RPMI7951 (cell line): ENCODE data around the gene CELA2A. TPM values are rescaled to one million over a fixed set of nuclear protein-coding genes. Genes with fewer than 3 reads are reported as not detected.
"Not testable (repeated sequence)": the region's sequence is repeated elsewhere in the genome, so short reads cannot be mapped to it uniquely, and the experiment has no call there.

Experiments used
- DNase-seq: peaks from one replicate; pipeline ENCODE4 v3.0.0-alpha.2; 2012; ENCODE audit warnings: low read depth
- total RNA-seq: library from RNA; depleted of rRNA; stranded (reverse); fragments of >200 nt; shearing (Covaris generic); gene quantifications from 2 replicates; pipeline ENCODE4 v1.2.3, GENCODE V29; 2014

Gene CELA2A
- total RNA-seq, 1 experiment from 2014 or later = not detected

- no peak for DNase-seq
Observed at GRCh38 chr1:15444468-15445389, 11.8 kb upstream of the CELA2A start.

- no peak for DNase-seq
Observed at GRCh38 chr1:15445390-15446122, 11.0 kb upstream of the CELA2A start.

- DNase-seq = no peak
Observed at GRCh38 chr1:15446212-15446611, 10.3 kb upstream of the CELA2A start.

GRCh38 chr1:15448877-15449462 lies 7.6 kb upstream of the CELA2A start:
- no peak for DNase-seq

GRCh38 chr1:15449567-15449966 lies 7.0 kb upstream of the CELA2A start:
- no peak for DNase-seq

DNA sequence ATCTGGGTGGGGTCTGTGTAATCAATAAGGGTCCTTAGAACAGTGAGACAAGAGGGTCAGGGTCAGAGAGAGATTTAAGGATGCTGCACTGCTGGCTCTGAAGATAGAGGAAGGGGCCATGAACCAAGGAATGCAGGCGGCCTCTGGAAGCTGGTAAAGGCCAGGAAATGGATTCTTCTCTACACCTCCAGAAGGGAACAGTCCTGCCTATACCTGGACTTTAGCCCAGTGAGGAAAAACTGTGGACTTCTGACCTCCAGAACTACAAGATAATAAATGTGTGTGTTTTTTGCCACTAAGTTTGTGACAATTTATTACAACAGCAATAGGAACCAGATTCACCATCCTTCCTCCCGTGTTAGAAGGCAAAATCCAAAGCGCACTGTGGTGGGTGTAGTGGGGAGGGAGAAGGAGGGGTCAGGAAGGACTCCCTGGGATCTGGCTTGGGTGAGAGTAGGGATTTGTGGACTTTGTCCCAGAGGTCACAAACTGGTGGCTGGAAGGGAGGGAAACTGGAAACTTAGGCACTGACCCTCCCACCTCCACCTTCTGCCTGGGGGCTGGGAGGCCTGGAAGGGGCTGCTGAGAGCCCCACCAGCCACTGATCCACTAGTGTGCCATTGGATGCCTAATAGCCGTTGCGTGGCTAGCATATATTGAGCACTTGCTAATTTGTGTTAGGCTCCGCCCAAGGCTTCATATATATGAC lies 5.4 kb upstream of the CELA2A start:
- DNase-seq = no peak

DNA sequence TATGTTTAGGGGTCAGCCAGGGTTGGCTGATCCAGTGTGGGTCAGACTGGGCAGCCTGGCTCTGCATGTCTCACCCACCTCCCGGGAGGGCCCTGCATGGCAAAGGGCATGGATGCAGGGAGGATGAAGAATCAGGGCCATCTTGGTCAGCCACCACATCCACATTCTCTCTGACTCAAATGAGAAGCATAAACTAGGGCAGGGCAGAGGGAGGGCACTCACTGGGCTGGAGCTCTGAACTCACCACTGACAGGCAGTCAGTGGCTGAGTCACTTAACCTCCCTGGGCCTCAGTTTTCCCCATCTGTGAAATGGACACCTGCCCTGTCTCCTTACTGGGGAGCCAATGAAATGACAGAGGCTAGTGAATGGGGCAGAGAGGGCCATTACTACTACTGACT lies 4.3 kb upstream of the CELA2A start:
- DNase-seq = peak; percentile 23

- DNase-seq = no peak
Observed at GRCh38 chr1:15452866-15453571, 3.5 kb upstream of the CELA2A start.

- DNase-seq = no peak
Observed at GRCh38 chr1:15453734-15454133, 2.8 kb upstream of the CELA2A start.

GRCh38 chr1:15454256-15454655 lies 2.3 kb upstream of the CELA2A start:
- peak; percentile 66 for DNase-seq

- peak; percentile 63 for DNase-seq
Observed at GRCh38 chr1:15455522-15455921, 1.0 kb upstream of the CELA2A start.

DNA sequence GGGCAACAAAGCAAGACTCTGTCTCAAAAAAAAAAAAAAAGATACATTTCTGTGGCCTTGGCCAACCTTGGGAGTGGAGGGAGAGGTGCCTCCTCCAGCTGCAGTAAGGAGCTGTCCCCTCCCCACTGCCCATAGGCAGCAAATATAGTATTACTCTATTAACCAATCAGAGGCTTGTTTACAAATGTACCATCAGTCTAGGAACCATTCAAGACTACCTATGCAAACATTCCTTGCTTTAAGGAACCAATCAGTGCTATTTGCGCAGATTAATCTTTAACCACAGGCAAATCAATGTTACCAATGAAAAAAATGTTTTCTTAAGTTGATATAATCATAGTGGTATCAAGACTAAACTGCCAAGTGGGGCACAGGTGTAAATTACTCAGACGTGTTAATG lies 1.1 kb downstream of the CELA2A start:
- no peak for DNase-seq

DNA sequence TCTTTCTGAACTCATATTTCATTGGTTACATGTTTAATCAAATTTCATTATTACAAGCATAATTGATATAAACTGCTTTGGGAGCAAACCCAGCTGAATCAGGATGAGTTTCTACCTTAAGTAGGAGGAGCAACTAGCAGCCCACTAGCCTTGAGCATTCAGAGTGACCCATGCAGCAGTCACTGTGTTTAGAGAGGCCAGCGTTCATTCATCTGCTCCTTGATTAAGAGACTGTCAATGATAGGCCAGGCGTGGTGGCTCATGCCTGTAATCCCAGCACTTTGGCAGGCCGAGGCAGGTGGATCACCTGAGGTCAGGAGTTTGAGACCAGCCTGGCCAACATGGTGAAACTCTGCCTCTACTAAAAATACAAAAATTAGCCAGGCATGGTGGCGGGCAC lies 1.9 kb downstream of the CELA2A start:
- DNase-seq = not testable (repeated sequence)

DNA sequence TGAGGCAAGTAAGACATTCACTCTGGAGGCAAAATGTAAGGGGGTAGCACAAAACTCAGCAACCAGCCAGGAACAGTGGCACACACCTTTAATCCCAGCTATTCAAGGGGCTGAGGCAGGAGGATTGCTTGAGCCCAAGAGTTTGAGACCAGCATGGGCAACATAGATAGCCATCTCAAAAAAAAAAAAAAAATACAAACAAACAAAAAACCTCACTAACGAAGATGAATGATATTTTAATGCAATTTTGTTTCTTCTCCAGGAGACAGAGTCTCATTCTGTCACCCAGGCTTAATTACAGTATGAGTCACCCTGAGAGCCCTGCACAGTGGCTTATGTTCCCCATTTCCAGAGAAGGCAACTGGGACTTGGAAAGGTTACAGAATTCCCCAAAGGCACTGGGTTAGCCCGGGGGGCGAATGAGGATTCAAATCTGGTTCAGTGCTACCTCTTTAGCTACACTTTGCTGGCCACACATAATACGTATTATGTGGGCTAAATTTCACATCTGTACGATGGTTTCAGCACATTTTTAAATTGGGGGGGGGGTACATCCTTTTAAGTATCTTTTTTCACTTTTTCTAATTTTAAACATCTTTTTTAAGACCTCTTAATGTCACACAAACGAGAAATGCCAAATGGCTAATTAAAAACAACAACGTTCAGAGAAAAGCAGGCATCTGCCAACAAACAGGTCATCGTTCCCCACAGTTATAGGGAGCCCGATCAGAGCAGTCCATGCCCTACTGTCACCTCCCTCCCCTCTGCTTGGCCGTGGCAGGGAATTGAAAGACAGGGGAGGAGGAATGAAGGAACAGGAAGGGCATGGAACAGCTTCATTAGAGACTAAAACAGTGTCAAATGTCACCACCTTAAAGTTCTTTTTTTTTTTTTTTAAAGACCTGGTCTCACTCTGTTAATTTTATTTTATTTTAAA lies 3.5 kb downstream of the CELA2A start:
- DNase-seq = peak; percentile 86

DNA sequence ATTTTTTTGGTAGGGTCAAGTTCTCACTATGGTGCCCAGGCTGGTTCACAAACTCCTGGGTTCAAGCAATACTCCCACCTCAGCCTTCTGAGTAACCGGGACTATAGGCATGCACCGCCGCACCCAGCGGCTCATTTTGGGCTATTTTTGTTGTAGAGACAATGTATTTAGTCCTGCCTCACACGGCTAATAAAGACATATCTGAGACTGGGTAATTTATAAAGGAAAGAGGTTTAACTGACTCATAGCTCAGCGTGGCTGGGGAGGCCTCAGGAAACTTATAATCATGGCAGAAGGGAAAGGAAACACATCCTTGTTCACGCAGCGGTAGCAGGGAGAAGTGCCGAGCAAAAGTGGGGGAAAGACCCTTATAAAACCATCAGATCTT lies 4.2 kb downstream of the CELA2A start:
- DNase-seq = peak; percentile 38

- not testable (repeated sequence) for DNase-seq
Observed at GRCh38 chr1:15463064-15463800, 6.7 kb downstream of the CELA2A start.

DNA sequence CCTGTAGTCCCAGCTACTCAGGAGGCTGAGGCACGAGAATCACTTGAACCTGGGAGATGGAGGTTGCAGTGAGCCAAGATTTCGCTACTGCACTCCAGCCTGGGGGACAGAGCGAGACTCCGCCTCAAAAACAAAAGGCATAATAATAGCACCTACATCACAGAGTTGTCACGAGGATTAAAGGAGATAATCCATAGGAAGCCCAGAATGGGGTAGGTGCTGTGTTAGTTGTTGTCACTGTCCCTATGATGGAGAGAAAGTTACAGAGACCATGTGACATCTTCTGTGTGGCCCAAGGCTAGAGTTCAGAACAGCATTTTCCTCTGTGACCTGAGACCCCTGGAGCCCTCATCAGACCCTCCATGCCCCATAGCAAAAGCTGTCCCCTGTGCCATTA lies 7.4 kb downstream of the CELA2A start:
- not testable (repeated sequence) for DNase-seq

DNA sequence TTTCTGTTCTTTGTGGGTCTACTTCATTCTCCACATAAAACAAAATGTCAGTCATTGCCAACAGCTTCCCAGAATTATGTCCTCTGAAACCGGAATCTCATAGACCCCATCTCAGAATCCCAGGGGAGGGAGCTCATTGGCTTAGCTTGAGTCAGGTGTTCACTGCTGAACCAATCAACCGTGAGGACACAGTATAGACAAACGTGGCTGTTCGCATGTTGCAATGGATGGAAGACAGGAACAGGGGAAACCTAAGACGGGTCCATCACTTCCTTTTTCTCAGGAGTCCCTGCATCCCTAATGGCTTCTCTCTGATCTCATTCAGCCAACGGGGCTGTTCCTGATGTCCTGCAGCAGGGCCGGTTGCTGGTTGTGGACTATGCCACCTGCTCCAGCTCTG lies 9.1 kb downstream of the CELA2A start:
- DNase-seq = no peak

GRCh38 chr1:15466955-15467625 lies 10.6 kb downstream of the CELA2A start:
- DNase-seq = not testable (repeated sequence)
